ENCODE data around the gene TMEM151B. TPM values are rescaled to one million over a fixed set of nuclear protein-coding genes. Genes with fewer than 3 reads are reported as not detected.
A peak's percentile ranks its signal among the peaks of the same experiment; 100 is the strongest.

Gene TMEM151B
- total RNA-seq, 1 experiment from 2014 or later = 0.83 TPM

- Histone ChIP-seq H3K27me3 (ENCODE audit: control insufficient read depth, insufficient read depth, low read length) (peaks cover 23% of the 10 kb centered on the region), H3K4me3 (ENCODE audit: insufficient read depth, low read depth, low read length) (no peak overlapping the region)
Observed at GRCh38 chr6:44286747-44287146, 16.5 kb downstream of the TMEM151B start.

GRCh38 chr6:44289726-44290260 lies 19.5 kb downstream of the TMEM151B start:
- no peak for DNase-seq
- H3K36me3 ChIP-seq (replicated peaks; ENCODE audit: control insufficient read depth, insufficient read depth, low read length) = no peaks in the 10 kb centered on the region
- H3K4me3 ChIP-seq (ENCODE audit: insufficient read depth, low read depth, low read length) = no peak overlapping the region
- peaks cover 16% of the 10 kb centered on the region for H3K27me3 ChIP-seq (ENCODE audit: control insufficient read depth, insufficient read depth, low read length)

More at GRCh38 chr6:44286747-44287146, 16.5 kb downstream of the TMEM151B start:
- DNase-seq = no peak
- no peaks in the 10 kb centered on the region for H3K36me3 ChIP-seq (replicated peaks; ENCODE audit: control insufficient read depth, insufficient read depth, low read length)

GRCh38 chr6:44291841-44292240 lies 21.6 kb downstream of the TMEM151B start:
- DNase-seq = no peak
- Histone ChIP-seq H3K27me3 (ENCODE audit: control insufficient read depth, insufficient read depth, low read length) (peaks cover 27% of the 10 kb centered on the region), H3K36me3 (replicated peaks; ENCODE audit: control insufficient read depth, insufficient read depth, low read length) (no peaks in the 10 kb centered on the region)

GRCh38 chr6:44292661-44293365 lies 22.6 kb downstream of the TMEM151B start:
- Histone ChIP-seq H3K27me3 (ENCODE audit: control insufficient read depth, insufficient read depth, low read length) (peaks cover 36% of the 10 kb centered on the region), H3K4me3 (ENCODE audit: insufficient read depth, low read depth, low read length) (no peak overlapping the region), H3K36me3 (replicated peaks; ENCODE audit: control insufficient read depth, insufficient read depth, low read length) (no peaks in the 10 kb centered on the region)
- DNase-seq = no peak

More at GRCh38 chr6:44291841-44292240, 21.6 kb downstream of the TMEM151B start:
- H3K4me3 ChIP-seq (ENCODE audit: insufficient read depth, low read depth, low read length) = no peak overlapping the region

- Histone ChIP-seq H3K36me3 (replicated peaks; ENCODE audit: control insufficient read depth, insufficient read depth, low read length) (peaks cover under 1% of the 10 kb centered on the region; the same call in 1 of the 2 replicates), H3K27me3 (ENCODE audit: control insufficient read depth, insufficient read depth, low read length) (peaks cover 41% of the 10 kb centered on the region), H3K4me3 (ENCODE audit: insufficient read depth, low read depth, low read length) (no peak overlapping the region)
- no peak for DNase-seq
Observed at GRCh38 chr6:44294832-44295791, 24.9 kb downstream of the TMEM151B start.

- Histone ChIP-seq H3K27me3 (ENCODE audit: control insufficient read depth, insufficient read depth, low read length) (peaks cover 37% of the 10 kb centered on the region), H3K36me3 (replicated peaks; ENCODE audit: control insufficient read depth, insufficient read depth, low read length) (peaks cover 14% of the 10 kb centered on the region), H3K4me3 (ENCODE audit: insufficient read depth, low read depth, low read length) (peak overlapping the region; percentile 73)
- peak; percentile 94 for DNase-seq
Observed at GRCh38 chr6:44297063-44298038, 27.1 kb downstream of the TMEM151B start.

- peaks cover 20% of the 10 kb centered on the region for H3K36me3 ChIP-seq (replicated peaks; ENCODE audit: control insufficient read depth, insufficient read depth, low read length)
- DNase-seq = peak; percentile 76
- peak overlapping the region; percentile 73 for H3K4me3 ChIP-seq (ENCODE audit: insufficient read depth, low read depth, low read length)
- H3K27me3 ChIP-seq (ENCODE audit: control insufficient read depth, insufficient read depth, low read length) = peaks cover 37% of the 10 kb centered on the region
Observed at GRCh38 chr6:44298055-44298803, 28.0 kb downstream of the TMEM151B start.

GRCh38 chr6:44298864-44299263 lies 28.6 kb downstream of the TMEM151B start:
- H3K27me3 ChIP-seq (ENCODE audit: control insufficient read depth, insufficient read depth, low read length) = peaks cover 37% of the 10 kb centered on the region
- H3K4me3 ChIP-seq (ENCODE audit: insufficient read depth, low read depth, low read length) = no peak overlapping the region
- peaks cover 25% of the 10 kb centered on the region for H3K36me3 ChIP-seq (replicated peaks; ENCODE audit: control insufficient read depth, insufficient read depth, low read length)

GRCh38 chr6:44300292-44300823 lies 30.1 kb downstream of the TMEM151B start:
- Histone ChIP-seq H3K36me3 (replicated peaks; ENCODE audit: control insufficient read depth, insufficient read depth, low read length) (peaks cover 36% of the 10 kb centered on the region), H3K4me3 (ENCODE audit: insufficient read depth, low read depth, low read length) (no peak overlapping the region), H3K27me3 (ENCODE audit: control insufficient read depth, insufficient read depth, low read length) (peaks cover 31% of the 10 kb centered on the region)
- DNase-seq = no peak

More at GRCh38 chr6:44298864-44299263, 28.6 kb downstream of the TMEM151B start:
- no peak for DNase-seq

- no peak for DNase-seq
- H3K4me3 ChIP-seq (ENCODE audit: insufficient read depth, low read depth, low read length) = no peak overlapping the region
- peaks cover 25% of the 10 kb centered on the region for H3K27me3 ChIP-seq (ENCODE audit: control insufficient read depth, insufficient read depth, low read length)
- H3K36me3 ChIP-seq (replicated peaks; ENCODE audit: control insufficient read depth, insufficient read depth, low read length) = peaks cover 43% of the 10 kb centered on the region
Observed at GRCh38 chr6:44301106-44301505, 30.9 kb downstream of the TMEM151B start.

- no peak for DNase-seq
- Histone ChIP-seq H3K27me3 (ENCODE audit: control insufficient read depth, insufficient read depth, low read length) (peaks cover 16% of the 10 kb centered on the region), H3K36me3 (replicated peaks; ENCODE audit: control insufficient read depth, insufficient read depth, low read length) (peaks cover 46% of the 10 kb centered on the region), H3K4me3 (ENCODE audit: insufficient read depth, low read depth, low read length) (no peak overlapping the region)
Observed at GRCh38 chr6:44301782-44302564, 31.7 kb downstream of the TMEM151B start.

GRCh38 chr6:44302856-44303255 lies 32.6 kb downstream of the TMEM151B start:
- DNase-seq = no peak
- Histone ChIP-seq H3K27me3 (ENCODE audit: control insufficient read depth, insufficient read depth, low read length) (peaks cover 8% of the 10 kb centered on the region), H3K4me3 (ENCODE audit: insufficient read depth, low read depth, low read length) (no peak overlapping the region), H3K36me3 (replicated peaks; ENCODE audit: control insufficient read depth, insufficient read depth, low read length) (peaks cover 46% of the 10 kb centered on the region)

Measured in H7 (cell line).